DMS153 (cell line): ENCODE measurements around the gene TREM2.

Experiments used
- DNase-seq: peaks from one replicate; lab custom pipeline; 2025; lab: John Stamatoyannopoulos, UW

The TREM2 gene

GRCh38 chr6:41182069-41183034 is 19.4 kb upstream of the TREM2 start:
- peak; percentile 72 for DNase-seq

- DNase-seq, result no peak
Observed at GRCh38 chr6:41181566-41181965, 18.6 kb upstream of the TREM2 start.

- no peak for DNase-seq
Observed at GRCh38 chr6:41179163-41179562, 16.2 kb upstream of the TREM2 start.

- DNase-seq, result no peak
Observed at GRCh38 chr6:41177695-41178094, 14.8 kb upstream of the TREM2 start.

- DNase-seq, result no peak
Observed at GRCh38 chr6:41177287-41177686, 14.4 kb upstream of the TREM2 start.

GRCh38 chr6:41176189-41176588 is 13.3 kb upstream of the TREM2 start:
- DNase-seq, result no peak

- no peak for DNase-seq
Observed at GRCh38 chr6:41175084-41175483, 12.2 kb upstream of the TREM2 start.

GRCh38 chr6:41174610-41175009 is 11.7 kb upstream of the TREM2 start:
- no peak for DNase-seq

GRCh38 chr6:41171908-41172307 is 9.0 kb upstream of the TREM2 start:
- no peak for DNase-seq

GRCh38 chr6:41170547-41171160 is 7.7 kb upstream of the TREM2 start:
- DNase-seq, result no peak

GRCh38 chr6:41167173-41167963 is 4.5 kb upstream of the TREM2 start:
- no peak for DNase-seq

GRCh38 chr6:41164551-41165120 is 1.7 kb upstream of the TREM2 start:
- DNase-seq, result no peak

- DNase-seq, result no peak
Observed at GRCh38 chr6:41163419-41163717, 452 bp upstream of the TREM2 start.

- DNase-seq, result no peak
Observed at GRCh38 chr6:41161851-41162552, 914 bp downstream of the TREM2 start.

GRCh38 chr6:41161380-41161779 is 1.5 kb downstream of the TREM2 start:
- DNase-seq, result no peak

GRCh38 chr6:41160933-41161332 is 2.0 kb downstream of the TREM2 start:
- no peak for DNase-seq

GRCh38 chr6:41159415-41160082 is 3.4 kb downstream of the TREM2 start:
- peak; percentile 83 for DNase-seq

GRCh38 chr6:41157323-41157722 is 5.6 kb downstream of the TREM2 start:
- no peak for DNase-seq

GRCh38 chr6:41156771-41157170 is 6.1 kb downstream of the TREM2 start:
- DNase-seq, result no peak

GRCh38 chr6:41156001-41156400 is 6.9 kb downstream of the TREM2 start:
- DNase-seq, result no peak

- DNase-seq, result no peak
Observed at GRCh38 chr6:41155132-41155805, 7.6 kb downstream of the TREM2 start.
